GM12872 (cell line): ENCODE measurements around the gene SAMD4A.

Experiments used
- CTCF ChIP-seq: IDR thresholded peaks from 3 replicates; pipeline ENCODE4 v1.5.1; 2011; ENCODE audit warnings: low read depth, mild to moderate bottlenecking, low read length, moderate library complexity; ENCODE audit not compliant: insufficient read depth

SAMD4A gene

GRCh38 chr14:54812617-54813016 lies 245.7 kb downstream of the SAMD4A start:
- TF ChIP-seq CTCF = no peak

- no peak for TF ChIP-seq CTCF
Measured at GRCh38 chr14:54813081-54813480, 246.2 kb downstream of the SAMD4A start.

- peak; percentile 41; the same call in 1 of the 3 replicates for TF ChIP-seq CTCF
Measured at GRCh38 chr14:54814076-54814475, 247.1 kb downstream of the SAMD4A start.

- no peak for TF ChIP-seq CTCF
Measured at GRCh38 chr14:54815016-54815415, 248.1 kb downstream of the SAMD4A start.

- TF ChIP-seq CTCF = no peak
Measured at GRCh38 chr14:54815515-54815914, 248.6 kb downstream of the SAMD4A start.

GRCh38 chr14:54816450-54816849 lies 249.5 kb downstream of the SAMD4A start:
- TF ChIP-seq CTCF = no peak

GRCh38 chr14:54817506-54817905 lies 250.6 kb downstream of the SAMD4A start:
- TF ChIP-seq CTCF = no peak
